GM21737 (cell line): ENCODE measurements around the gene TOR4A.
"Not testable (repeated sequence)": the region's sequence is repeated elsewhere in the genome, so short reads cannot be mapped to it uniquely, and the experiment has no call there.

Source experiments
- ATAC-seq: cut with Tn5 transposase; IDR thresholded peaks from one replicate; pipeline ENCODE4 v1.9.1; 2021; ENCODE audit warnings: mild to moderate bottlenecking, moderate library complexity; ENCODE audit not compliant: unreplicated experiment

TOR4A gene

DNA sequence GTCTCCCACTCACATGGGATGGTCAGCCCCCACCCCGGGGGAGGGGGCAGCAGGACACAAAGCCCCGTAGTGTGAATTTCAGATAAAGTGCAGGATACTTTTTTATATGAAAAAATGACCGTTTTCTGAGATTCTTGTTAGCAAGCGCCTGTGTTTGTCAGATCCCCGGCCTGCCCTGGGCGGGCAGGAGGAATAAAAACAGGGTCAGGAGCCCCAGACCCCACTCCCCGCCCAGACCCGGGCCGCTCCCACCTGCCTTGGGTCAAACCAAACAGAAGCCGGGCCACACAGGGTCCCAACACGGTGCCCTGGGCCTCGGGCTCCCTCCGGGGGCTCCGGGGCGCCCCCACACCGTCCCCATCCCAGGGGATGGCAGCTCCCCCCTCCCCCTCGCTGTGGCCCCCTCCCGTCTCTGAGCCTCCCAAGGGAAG, 38.1 kb downstream of the TOR4A start:
- no peak for ATAC-seq

DNA sequence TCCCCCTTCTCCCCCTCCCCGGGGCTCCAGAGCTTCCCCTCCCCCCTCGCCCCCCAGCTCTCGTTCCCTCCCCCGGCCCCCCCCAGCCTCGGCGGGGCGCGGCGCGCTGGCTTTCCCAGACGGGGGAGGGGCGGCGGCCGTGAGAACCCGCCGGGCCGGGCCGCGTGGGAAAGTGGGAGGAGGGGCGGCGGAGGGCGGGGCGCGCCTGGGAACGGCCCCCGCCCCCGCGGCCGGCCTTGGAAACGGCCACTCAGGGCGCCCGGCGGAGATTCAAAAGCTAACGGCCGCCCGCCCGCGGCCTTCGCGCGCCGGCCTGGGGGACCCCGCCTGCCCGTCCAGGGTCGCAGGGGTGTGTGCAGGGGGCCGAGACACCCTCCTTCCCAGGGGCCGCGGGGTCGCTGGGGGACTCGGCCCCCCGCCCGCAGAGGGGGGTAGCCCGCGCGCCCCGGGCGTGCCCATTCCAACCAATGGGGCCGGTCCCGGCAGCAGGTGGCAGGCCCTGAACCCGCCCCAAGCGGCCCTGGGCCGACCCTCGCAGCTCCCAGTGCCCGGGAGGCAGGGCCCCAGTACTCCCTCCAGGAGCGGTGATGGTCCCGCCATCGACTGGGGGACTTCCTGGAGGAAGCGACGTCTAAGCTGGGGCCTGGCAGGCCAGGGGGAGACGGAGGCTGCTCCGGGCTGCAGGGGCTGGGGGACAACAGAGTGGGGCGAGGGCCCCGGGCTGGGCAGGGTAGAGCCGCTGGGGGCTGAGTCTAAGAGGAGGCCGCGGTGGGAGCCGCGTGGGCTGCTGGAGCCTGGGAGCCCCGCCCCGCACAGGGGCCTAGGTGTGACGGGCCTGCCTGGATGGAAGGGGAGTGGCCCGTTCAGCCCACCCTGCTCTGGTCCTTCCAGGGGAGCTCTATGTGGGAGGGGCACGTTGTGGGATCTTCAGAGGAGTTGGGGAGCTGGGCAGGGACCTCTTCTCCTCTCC, 38.8 kb downstream of the TOR4A start:
- ATAC-seq = no peak

DNA sequence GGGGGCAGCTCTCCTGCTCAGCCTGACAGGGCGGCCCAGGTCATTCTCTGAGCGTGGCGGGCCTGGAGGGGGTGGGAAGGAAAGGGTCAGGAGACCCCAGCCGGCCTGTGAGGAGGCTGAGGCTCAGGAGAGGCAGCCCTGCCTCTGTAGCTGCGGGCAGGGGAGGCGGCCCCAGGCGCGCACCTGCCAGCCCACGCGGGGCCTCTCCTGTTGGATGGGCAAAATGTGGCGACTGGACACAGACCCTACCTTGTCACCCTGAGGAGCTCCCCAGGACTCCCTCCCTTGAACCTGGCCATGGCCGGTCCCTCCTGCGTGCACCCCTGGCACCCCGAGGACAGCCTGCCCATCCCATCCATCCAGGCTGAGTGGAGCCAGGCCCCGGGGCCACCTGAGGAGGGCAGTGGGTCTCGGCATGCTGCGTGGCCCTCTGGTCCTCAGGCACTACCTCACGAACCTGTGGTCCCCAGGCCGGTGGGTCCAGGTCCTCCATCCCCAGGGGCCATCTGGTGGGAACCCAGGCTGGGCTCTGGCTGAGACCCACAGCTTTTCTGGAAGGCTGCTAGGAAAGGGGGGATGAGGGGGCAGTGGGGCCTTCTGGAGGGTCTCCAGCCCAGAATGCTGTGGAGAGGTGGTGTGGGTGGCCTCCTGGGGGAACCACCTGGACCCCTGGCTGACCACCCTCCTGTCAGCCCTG, 39.6 kb downstream of the TOR4A start:
- no peak for ATAC-seq

- no peak for ATAC-seq
Observed at GRCh38 chr9:137317718-137318511, 40.4 kb downstream of the TOR4A start.

DNA sequence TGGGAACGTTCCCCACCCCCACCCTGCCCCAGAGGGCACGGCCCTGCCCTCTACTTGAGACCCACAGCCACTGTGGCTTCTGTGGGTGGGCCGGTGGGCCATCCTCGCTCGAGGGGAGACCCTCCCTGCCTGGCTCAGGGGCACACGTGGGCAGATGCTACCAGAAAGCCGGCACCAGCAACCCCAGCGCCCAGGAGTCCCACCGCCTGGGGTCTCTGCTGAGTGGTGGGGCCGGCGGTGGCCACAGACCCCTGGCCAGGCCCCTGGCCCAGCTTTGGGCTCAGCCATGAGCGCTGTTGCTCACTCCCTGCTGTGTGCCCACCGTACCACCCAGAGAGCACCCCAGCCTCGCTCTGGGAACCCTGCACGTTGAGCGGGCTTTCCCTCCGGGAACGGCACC, 41.1 kb downstream of the TOR4A start:
- ATAC-seq = no peak

GRCh38 chr9:137319011-137319738, 41.6 kb downstream of the TOR4A start:
- ATAC-seq = no peak

- no peak for ATAC-seq
Observed at GRCh38 chr9:137319739-137320551, 42.4 kb downstream of the TOR4A start.

DNA sequence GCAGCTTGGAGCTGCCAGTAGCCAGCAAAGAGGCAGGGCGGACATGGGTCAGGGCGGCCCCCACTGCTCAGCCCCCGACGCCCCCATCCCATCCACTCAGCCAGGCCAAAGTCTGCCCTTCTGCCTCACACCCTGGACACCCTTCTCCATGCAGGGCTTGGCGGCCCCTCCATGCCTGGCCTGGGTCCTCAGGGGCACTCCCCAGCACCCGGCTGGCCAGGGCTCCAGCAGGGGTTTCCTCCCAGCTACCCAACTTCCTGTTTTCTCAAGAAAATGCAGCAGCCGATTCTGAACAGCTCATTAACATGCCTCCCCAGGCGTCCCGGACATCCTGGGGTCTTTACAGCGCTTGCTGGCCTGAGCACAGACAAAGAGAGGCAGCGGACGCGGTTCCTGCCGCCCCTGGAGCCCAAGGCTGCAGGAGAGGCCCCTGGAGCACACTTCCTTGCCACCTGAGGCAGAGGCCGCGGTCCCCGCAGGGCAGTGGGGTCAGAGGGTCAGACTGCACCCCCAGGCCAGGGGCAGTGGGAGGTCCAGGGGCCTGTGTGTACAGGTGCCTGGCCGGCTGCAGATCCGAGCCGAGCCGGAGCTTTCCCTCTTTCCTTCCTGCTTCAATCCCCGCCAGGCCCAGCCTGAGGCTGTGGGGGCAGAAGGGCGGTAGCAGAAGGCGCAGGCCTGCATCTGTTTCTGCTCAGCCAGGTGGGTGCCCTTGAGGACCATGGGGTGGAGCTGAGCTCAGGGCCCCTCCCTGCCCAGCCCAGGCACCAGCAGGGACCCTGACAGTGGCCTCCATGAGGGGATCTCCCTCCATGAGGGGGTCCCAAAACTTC, 43.2 kb downstream of the TOR4A start:
- ATAC-seq = no peak

GRCh38 chr9:137321726-137322361, 44.3 kb downstream of the TOR4A start:
- no peak for ATAC-seq

- no peak for ATAC-seq
Observed at GRCh38 chr9:137323531-137324331, 46.2 kb downstream of the TOR4A start.

DNA sequence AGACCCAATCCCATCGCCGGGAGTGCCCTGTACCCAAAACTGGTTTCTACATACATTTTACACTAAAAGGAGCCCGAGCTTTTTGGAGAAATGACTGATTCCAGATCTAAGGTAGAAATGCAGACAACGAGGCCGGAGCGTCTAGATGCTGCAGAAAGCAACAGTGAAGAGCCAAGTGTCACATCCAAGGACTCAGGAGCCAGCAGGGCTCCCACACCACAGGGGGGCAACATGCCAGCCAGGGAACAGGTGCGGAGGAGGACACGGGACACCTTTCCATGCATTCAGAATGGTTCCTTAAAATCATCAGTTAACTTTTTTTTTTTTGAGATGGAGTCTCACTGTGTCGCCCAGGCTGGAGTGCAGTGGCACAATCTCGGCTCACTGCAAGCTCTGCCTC, 47.6 kb downstream of the TOR4A start:
- no peak for ATAC-seq

- no peak for ATAC-seq
Observed at GRCh38 chr9:137325799-137326198, 48.3 kb downstream of the TOR4A start.

DNA sequence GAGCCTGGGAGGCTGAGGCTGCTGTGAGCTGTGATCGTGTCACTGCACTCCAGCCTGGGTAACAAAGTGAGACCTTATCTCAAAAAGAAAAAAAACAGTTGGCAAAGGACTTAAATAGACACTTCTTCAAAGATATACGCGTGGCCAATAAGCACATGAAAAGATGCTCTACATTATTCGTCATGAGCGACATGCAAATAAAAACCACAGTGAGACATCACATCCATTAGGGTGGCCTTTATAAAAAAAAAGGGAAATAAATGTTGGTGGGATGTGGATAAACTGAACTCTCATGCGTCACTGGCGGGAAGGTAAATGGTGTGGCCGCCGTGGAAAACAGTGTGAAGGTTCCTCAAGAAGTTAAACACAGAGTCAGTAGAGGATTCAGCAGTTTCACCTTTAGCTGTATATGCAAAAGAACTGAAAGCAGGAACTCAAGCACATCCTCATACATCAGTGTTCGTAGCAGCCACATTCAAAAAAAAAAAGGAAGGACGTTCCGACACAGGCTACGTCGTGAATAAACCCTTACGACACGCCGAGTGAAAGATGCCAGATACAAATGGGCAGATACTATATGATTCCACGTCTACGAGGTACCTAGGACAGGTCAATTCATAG, 49.0 kb downstream of the TOR4A start:
- peak; percentile 77 for ATAC-seq

GRCh38 chr9:137327641-137328550, 50.4 kb downstream of the TOR4A start:
- ATAC-seq = not testable (repeated sequence)

DNA sequence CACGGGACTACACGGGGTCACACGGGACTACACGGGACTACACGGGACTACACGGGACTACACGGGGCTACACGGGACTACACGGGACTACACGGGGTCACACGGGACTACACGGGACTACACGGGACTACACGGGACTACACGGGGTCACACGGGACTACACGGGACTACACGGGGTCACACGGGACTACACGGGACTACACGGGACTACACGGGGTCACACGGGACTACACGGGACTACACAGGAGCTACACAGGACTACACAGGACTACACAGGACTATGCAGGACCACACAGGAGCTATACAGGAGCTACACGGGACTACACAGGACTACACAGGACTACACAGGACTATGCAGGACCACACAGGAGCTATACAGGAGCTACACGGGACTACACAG, 52.1 kb downstream of the TOR4A start:
- ATAC-seq = not testable (repeated sequence)

- no peak for ATAC-seq
Observed at GRCh38 chr9:137330689-137331088, 53.2 kb downstream of the TOR4A start.
